GM19043 (cell line): ENCODE results near the gene STK32A.
"Not testable (repeated sequence)": the region's sequence is repeated elsewhere in the genome, so short reads cannot be mapped to it uniquely, and the experiment has no call there.

Experiments used
- ATAC-seq: cut with Tn5 transposase; IDR thresholded peaks from one replicate; pipeline ENCODE4 v1.9.1; 2021; ENCODE audit warnings: low read depth; ENCODE audit not compliant: unreplicated experiment

STK32A gene

GRCh38 chr5:147339313-147339712, 104.5 kb downstream of the STK32A start:
- ATAC-seq, result no peak

GRCh38 chr5:147340941-147341340, 106.1 kb downstream of the STK32A start:
- ATAC-seq, result no peak

GRCh38 chr5:147341345-147341744, 106.5 kb downstream of the STK32A start:
- ATAC-seq, result no peak

- no peak for ATAC-seq
These were observed 110.0 kb downstream of the STK32A start for GRCh38 chr5:147344861-147345260.

- no peak for ATAC-seq
These were observed 111.3 kb downstream of the STK32A start for GRCh38 chr5:147346006-147346561.

GRCh38 chr5:147348046-147348445, 113.2 kb downstream of the STK32A start:
- no peak for ATAC-seq

GRCh38 chr5:147348451-147348850, 113.6 kb downstream of the STK32A start:
- ATAC-seq, result no peak

- ATAC-seq, result no peak
These were observed 114.4 kb downstream of the STK32A start for GRCh38 chr5:147349241-147349640.

GRCh38 chr5:147359101-147359500, 124.3 kb downstream of the STK32A start:
- no peak for ATAC-seq

GRCh38 chr5:147359581-147359980, 124.8 kb downstream of the STK32A start:
- no peak for ATAC-seq

- ATAC-seq, result no peak
These were observed 126.0 kb downstream of the STK32A start for GRCh38 chr5:147360816-147361215.

GRCh38 chr5:147361441-147362175, 126.8 kb downstream of the STK32A start:
- no peak for ATAC-seq

GRCh38 chr5:147367381-147367780, 132.6 kb downstream of the STK32A start:
- ATAC-seq, result not testable (repeated sequence)

GRCh38 chr5:147369742-147370374, 135.0 kb downstream of the STK32A start:
- ATAC-seq, result no peak

- ATAC-seq, result no peak
These were observed 136.5 kb downstream of the STK32A start for GRCh38 chr5:147371290-147371689.

- ATAC-seq, result no peak
These were observed 137.4 kb downstream of the STK32A start for GRCh38 chr5:147372191-147372590.

GRCh38 chr5:147373328-147373727, 138.5 kb downstream of the STK32A start:
- ATAC-seq, result no peak

GRCh38 chr5:147375151-147375550, 140.3 kb downstream of the STK32A start:
- ATAC-seq, result no peak

GRCh38 chr5:147377682-147378081, 142.9 kb downstream of the STK32A start:
- ATAC-seq, result no peak

- ATAC-seq, result no peak
These were observed 146.7 kb downstream of the STK32A start for GRCh38 chr5:147381555-147381954.

- no peak for ATAC-seq
These were observed 147.9 kb downstream of the STK32A start for GRCh38 chr5:147382776-147383175.
